Measurements from ENCODE around the gene CNDP2.

Gene CNDP2

GRCh38 chr18:74570266-74570665 is 74.1 kb downstream of the CNDP2 start:
- DNase-seq (ENCODE audit: low read depth in 2 of 2): no peak

GRCh38 chr18:74571895-74572680 is 75.9 kb downstream of the CNDP2 start:
- DNase-seq (ENCODE audit: low read depth in 2 of 2): no peak

- no peak for DNase-seq (ENCODE audit: low read depth in 2 of 2)
Measured at GRCh38 chr18:74573053-74573452, 76.9 kb downstream of the CNDP2 start.
